ENCODE results near the gene ANKRD9.

DNA sequence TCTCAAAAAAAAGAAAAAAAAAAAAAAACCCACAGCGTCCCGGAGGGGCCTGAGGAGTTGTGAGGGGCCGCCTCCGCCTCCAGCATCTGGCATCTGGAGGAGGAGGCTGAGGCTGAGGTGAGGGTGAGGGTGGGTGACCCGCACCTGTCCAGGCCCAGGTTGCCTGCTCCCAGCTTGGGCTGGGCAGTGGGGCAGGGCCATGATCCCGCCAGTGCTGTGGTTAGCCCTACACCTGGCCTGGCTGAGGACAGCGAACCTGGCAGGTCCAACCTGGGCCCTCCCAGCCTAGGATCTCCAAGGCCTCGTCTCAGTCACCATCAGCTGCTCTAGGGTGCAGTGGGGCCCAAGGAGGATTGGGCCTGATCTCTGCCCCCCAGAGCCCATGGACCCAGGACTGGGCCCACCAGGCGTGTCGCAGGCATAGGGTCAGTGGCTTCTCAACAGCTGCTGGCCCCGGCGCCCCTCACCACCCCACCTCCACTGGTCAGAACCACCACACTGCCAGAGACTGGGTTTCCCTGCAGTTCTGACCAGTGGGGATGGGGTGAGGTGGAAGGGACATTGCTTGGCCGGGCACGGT lies 46.6 kb upstream of the ANKRD9 start:
- TF ChIP-seq ATF3 (IDR thresholded peaks at IDR 0.05) (no peak), ATF3 (CRISPR knock-in tag; conservative IDR thresholded peaks at IDR 0.05) (no peak), POLR2A (conservative IDR thresholded peaks at IDR 0.05) (no peak), SRF (CRISPR knock-in tag; IDR thresholded peaks at IDR 0.05) (no peak)
